GM19324 (cell line): ENCODE measurements around the gene TMEM38A.
"Not testable (repeated sequence)": the region's sequence is repeated elsewhere in the genome, so short reads cannot be mapped to it uniquely, and the experiment has no call there.

ENCODE experiments used
- ATAC-seq: cut with Tn5 transposase; IDR thresholded peaks from one replicate; pipeline ENCODE4 v1.9.1; 2021; ENCODE audit warnings: mild to moderate bottlenecking, moderate library complexity; ENCODE audit not compliant: unreplicated experiment, low FRiP score

TMEM38A gene

DNA sequence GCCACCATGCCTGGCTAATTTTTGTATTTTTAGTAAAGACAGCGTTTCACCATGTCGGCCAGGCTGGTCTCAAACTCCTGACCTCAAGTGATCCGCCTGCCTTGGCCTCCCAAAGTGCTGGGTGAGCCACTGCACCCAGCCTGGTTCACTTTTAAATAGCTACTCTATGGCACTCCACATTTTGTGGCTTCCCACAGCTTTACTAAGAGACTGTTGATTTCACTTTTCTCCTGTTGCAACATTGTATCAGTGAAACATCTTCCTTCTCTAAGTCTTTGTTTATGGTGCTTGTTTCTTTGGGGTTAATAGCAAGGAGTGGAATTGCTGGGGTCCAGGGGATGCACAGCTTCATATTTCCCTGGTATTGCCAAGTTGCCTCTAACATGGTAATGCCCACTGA, 12.3 kb downstream of the TMEM38A start:
- ATAC-seq, result no peak

DNA sequence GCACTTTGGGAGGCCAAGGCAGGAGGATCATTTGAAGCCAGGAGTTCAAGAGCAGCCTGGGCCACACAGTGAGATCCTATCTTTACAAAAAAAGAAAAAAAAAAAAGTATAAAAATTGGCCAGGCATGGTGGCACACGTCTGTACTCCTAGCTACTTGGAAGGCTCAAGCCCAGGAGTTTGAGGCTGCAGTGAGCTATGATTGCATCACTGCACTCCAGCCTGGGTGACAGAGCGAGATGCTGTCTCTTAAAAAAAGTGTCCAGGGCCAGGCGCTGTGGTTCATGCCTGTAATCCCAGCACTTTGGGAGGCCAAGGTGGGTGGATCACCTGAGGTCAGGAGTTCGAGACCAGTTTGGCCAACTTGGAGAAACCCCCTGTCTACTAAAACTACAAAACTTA, 12.9 kb downstream of the TMEM38A start:
- ATAC-seq, result not testable (repeated sequence)

DNA sequence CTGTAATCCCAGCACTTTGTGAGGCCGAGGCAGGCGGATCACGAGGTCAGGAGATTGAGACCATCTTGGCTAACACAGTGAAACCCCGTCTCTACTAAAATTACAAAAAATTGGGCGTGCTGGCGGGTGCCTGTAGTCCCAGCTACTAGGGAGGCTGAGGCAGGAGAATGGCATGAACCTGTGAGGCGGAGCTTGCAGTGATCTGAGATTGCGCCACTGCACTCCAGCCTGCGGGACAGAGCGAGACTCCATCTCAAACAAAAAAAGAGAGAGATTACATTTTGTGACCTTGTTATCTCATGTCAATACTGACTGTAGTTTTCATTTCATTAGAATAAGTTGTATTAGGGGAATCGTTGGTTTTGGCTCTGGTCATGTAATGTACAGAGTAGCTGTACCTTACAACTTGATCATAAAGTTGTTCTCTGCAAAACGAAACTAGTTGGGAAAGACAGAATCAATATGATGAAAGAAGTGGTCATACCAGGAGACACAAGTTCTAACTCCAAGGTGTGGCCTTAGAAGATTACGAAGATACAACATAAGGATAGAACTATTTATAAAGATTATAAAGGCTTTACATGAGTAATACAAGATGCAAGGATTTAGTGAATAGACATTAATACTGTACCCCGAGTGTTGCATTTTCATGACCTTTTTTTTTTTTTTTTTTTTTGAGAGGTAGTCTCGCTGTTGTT, 15.3 kb downstream of the TMEM38A start:
- ATAC-seq, result no peak

DNA sequence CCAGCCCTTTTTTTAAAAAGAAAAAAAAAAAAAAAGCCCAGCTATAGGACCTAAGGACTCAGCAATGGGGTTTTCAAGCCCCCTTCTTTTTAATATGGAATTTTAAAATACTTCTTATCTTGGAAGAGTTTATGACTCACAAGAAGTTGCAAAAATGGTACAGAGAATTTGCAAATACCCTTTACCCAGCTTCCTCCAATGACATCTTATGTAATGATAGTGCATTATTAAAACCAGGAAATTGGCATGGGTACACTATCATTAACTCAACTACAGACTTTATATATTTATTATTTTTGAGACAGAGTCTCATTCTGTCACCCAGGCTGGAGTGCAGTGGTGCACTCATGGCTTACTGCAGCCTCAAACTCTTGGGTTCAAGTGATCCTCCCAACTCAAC, 16.1 kb downstream of the TMEM38A start:
- ATAC-seq, result no peak

DNA sequence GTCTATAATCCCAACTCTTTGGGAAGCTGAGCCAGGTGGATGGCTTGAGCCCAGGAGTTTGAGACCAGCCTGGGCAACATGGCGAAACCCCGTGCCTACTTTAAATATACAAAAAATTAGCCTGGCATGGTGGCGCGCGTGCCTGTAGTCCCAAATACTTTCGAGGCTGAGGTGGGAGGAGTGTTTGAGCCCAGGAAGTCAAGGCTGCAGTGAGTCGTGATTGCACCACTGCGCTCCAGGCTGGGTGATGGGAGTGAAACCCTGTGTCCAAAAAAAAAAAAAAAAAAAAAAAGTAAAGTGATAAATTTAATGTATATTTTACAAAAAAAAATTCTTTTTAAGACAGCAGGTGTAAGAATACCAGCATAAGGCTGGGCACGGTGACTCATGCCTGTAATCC, 17.6 kb downstream of the TMEM38A start:
- ATAC-seq, result no peak

DNA sequence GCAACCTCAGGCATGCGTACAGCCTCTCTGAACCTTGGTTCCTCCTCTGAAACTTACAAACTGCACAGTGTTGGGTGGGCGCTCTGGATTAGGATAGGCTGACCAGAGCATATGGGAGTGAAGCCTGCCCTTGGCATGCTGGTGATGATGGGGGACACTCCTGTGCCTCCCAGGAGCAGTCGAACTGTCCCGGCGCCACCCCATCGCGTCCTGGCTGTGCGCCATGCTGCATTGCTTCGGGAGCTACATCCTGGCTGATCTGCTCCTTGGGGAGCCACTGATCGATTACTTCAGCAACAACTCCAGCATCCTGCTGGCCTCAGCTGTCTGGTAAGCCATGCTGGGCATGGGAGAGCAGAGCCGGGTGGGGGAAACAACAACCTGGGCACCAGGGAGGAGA, 18.9 kb downstream of the TMEM38A start:
- no peak for ATAC-seq

DNA sequence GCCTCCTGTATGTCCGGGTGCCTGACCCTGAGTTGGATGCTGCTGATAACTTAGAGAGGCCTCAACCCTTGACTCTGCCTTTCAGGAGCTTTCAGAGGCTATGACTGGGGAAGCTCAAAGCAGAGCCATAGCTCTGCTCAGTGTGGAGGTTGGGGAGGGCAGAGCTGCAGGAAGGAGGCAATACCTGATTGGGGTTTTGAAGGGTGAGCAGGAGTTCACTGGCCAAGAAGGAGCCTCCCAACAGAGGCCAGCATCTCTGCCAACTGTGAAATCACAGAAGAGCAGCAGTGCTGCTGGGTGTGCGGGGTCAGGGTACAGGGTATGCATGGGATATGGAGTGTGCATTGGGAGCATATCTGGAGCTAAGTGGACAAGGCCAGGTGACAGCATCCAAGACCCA, 21.6 kb downstream of the TMEM38A start:
- ATAC-seq, result no peak

DNA sequence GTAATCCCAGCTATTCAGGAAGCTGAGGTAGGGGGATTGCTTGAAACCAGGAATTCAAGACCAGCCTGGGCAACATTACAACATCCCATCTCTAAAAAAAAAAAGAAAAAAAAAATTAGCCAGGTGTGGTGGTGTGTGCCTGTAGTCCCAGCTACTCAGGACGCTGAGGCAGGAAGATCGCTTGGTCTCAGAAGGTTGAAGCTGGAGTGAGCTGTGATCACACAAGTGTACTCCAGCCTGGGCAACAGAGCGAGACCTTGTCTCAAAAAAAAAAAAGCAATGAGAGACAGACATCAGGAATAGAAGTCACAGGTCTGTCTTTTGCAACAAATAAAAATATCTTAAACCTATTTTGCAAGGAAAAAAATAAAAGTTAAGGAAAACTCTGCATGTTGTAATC, 23.3 kb downstream of the TMEM38A start:
- no peak for ATAC-seq

DNA sequence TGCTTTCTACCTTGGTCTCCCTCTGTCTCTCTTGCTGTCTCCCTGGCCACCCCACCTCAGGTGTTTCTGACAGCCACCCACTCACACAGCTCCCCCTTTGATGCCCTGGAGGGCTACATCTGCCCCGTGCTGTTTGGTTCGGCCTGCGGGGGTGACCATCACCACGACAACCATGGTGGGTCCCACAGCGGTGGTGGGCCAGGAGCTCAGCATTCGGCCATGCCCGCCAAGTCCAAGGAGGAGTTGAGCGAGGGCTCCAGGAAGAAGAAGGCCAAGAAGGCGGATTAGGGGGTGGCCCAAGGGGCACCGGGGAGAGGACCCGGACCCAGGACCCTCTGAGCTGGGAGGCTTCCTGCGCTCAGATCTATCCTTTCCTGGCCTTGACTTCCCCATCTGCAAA, 27.1 kb downstream of the TMEM38A start:
- no peak for ATAC-seq

DNA sequence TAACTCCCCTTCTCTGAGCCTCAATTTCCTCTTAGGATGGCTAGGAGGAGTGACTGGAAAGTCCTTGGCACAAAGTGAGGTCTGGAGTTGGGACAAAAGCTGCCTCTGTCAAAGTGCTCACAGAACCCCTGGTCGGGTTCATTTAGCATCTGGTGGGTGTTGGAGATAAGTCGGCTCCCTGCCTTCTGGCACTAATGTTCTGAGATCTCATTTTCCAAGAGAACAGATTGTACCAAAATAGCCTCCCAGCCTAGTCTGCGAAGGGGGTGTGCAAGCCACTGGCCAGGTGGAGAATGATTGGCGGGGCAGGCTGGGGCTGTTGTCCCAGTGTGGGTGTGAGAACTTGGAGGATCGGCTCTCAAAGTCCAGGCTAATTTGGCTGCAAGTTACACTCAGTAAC, 38.0 kb downstream of the TMEM38A start:
- ATAC-seq, result no peak

DNA sequence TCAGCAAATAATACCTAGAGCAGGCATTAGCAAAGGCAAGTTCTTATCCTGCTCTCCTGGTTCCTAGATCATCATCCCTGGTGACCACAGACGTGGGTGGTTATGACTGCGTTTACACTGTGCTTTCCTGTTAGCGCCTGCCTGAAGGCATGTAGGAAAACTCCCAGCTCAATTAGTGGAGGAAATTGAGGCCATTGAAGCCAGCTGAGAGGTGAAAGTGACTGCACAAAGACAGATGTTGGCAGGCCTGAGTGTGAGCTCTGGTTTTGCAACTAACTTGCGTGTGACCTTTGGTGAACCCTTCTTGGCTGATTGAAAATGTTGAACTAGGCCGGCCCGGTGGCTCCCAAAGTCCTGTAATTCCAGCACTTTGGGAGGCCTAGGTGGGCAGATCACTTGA, 41.2 kb downstream of the TMEM38A start:
- ATAC-seq, result no peak

DNA sequence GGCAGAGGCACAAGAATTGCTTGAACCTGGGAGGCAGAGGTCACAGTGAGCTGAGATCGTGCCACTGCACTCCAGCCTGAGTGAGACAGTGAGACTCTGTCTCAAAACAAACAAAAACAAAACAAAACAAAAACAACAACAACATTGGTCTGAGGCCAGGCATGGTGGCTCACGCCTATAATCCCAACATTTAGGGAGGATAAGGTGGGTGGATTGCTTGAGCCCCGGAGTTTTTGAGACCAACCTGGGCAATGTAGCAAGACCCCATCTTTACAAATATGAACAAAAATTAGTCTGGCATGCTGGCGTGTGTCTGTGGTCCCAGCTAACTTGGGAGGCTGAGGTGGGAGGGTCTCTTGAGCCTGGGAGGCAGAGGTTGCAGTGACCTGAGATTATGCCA, 42.7 kb downstream of the TMEM38A start:
- no peak for ATAC-seq

DNA sequence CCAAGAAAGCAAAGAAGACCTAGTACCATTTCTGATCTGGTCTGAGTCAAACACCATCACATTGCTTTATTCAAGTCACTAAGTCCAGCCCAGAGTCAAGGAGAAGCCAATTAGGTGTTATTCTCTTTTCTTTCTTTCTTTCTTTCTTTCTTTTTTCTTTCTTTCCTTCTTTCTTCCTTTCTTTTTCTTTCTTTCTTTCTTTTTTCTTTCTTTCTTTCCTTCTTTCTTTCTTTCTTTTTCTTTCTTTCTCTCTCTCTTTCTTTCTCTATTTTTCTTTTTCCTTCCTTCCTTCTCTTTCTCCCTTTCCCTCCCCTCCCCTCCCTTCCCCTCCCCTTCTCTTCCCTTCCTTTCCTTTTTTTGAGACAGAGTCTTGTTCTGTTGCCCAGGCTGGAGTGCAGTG, 49.9 kb downstream of the TMEM38A start:
- ATAC-seq, result not testable (repeated sequence)

DNA sequence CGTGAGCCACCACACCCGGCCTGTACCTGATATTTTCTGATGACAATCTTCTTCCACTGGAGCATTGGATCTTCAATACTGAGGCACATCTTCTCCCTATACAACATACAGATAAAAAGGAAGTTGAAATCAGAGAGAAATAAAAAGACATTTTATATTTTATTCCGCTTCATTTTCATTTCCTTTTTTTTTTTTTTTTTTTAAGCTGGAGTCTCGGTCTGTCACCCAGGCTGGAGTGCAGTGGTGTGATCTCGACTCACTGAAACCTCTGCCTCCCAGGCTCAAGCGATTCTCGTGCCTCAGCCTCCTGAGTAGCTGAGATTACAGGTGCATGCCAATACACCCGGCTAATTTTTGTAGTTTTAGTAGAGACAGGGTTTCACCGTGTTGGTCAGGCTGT, 51.4 kb downstream of the TMEM38A start:
- ATAC-seq, result not testable (repeated sequence)

DNA sequence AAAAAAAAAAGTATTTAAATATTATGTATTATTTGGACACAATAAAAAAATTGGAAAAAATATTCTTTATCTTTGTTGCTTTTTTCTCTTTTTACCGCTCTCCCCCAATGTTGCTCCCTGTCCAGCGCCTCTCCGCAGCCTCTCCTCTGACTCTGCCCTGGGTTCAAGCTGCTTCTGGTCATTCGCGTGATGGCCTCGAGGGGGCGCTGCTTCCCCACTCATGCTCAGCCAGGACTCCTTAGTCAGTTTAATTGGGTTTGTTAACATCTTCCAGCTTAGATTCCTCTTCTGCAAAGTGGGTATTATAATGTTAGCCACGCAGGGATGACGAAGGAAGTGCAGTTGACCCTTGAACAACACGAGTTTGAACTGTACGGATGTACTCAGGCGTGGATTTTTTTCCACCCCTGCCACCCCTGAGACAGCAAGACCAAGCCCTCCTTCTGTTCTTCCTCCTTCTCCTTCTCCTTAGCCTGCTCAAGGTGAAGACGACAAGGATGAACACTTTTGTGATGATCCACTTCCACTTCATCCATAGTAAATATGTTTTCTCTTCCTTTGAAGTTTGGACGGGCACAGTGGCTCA, 53.9 kb downstream of the TMEM38A start:
- ATAC-seq, result no peak

DNA sequence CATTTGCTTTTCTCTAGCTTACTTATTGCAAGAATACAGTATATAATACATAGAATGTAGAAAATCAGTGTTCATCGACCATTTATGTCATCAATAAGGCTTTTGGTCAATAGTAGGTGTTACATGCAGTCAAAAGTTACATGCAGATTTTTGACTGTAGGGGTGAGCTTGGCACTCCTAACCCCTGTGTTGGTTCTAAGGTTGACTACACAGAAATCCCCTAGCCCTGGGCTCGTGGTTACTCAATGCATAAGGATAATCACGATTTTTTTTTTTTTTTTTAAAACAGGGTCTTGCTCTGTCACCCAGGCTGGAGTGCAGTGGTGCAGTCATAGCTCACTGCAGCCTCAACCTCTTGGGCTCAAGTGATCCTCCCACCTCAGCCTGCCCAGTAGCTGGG, 54.7 kb downstream of the TMEM38A start:
- no peak for ATAC-seq

DNA sequence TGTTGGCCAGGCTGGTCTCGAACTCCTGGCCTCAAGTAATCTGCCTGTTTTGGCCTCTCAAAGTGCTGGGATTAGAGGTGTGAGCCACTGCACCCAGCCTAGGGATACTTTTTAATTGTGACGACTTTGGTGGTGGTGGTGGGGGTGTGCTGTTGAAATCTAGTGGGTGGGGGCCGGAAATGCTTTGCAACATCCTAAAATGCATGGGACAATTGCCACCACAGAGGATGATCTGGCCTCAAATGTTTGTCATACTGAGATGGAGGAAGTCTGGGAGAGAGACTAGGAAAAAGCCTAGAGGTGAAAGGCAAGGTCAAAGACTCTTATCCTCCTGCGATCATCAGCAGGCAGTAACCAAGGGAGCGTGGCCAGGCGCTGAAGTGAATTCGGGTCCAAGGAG, 60.1 kb downstream of the TMEM38A start:
- ATAC-seq, result no peak

DNA sequence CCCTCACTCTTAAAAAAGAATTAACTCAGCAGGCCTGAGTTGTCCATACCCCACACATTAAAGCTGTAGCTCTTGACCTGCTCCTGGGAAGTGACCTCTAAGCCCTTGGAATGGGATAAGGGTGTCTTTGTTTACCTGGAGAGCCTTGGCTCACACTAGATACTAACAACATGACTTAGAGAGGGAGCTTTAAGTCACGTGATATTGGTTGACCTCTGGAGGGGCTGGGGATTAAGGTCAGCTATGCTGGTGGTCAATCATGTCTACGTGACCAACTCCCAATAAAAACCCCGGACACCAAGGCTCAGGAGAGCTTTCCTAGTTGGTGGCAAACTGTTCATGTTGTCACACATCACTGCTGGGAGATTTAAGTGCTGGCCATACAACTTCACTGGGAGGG, 61.7 kb downstream of the TMEM38A start:
- no peak for ATAC-seq

DNA sequence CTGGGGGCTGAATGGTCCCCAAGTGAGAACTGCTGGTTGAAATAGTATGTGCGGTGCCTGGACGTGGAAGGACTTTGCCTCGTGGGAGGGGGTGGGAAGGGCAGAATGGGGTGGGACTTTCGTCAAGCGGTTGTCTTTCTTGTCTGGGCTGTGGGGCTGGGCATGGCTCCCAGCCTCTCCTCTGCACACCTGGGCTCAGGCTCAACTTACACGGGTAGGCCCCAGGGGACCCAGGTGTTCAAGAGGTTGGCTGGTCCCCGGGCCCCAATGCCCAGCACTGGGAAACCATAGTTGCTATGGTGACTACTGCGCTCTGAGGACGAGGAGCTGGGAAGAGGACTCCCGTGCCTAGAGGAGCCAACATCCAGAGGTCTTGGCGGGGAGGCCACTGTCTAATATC, 66.0 kb downstream of the TMEM38A start:
- no peak for ATAC-seq

DNA sequence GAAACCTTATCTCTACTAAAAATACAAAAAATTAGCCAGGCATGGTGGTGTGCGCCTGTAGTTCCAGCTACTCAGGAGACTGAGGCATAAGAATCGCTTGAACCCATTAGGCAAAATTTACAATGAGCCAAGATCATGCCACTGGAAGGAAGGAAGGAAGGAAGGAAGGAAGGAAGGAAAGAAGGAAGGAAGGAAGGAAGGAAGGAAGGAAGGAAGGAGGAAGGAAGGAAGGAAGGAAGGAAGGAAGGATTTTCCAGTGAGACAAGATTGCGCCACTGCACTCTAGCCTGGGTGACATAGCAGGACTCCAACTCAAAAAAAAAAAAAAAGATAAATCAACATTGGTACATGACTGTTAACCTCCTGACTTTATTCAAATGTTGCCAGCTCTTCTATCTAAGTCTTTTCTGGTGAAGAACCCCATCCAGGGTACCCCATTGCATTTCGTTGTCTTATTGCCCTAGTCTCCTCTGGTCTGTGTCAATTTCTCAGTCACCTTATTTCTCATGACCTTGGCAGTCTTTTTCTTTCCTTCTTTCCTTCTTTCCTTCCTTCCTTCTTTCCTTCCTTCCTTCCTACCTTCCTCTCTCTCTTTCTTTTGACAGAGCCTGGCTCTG, 74.8 kb downstream of the TMEM38A start:
- not testable (repeated sequence) for ATAC-seq

DNA sequence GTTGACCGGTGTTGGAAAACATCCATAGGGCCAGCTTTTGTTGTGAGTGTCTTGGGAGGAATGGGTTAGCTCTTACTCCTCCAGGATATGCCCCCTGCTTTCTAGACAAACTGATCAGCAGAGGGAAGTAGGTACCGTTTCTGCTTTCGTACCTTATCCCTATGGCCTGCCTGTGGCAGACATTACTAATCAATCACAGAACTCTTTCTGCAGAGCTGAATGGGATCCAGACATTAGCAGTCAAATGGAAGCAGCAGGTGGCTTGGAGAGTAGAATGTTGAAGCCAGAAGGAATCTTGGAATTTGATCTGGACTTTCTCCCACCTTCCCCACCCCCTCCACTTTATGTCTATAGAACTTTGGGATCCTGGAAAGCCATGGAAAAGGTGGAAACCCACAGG, 75.8 kb downstream of the TMEM38A start:
- ATAC-seq, result no peak

DNA sequence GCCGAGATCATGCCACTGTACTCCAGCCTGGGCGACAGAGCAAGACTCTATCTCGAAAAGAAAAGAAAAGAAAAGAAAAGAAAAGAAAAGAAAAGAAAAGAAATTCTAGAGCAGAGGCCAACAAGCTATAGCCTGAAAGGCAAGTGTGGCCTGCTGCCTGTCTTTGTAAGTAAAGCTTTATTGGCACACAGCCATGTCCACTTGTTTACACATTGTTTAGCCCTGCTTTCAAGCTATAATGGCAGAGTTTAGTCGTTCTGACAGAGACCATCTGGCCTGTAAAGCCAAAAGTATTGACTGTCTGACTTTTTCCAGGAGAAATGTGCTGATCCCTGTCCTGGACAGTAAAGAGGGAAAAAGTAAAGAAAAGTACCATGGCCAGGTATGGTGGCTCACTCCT, 77.0 kb downstream of the TMEM38A start:
- ATAC-seq, result no peak
